Parathyroid adenoma (tissue), 2 donors: ENCODE results near the gene LRRC31.

ENCODE experiments used
- H2AFZ ChIP-seq: fragments of 300-600 bp; sonication (generic); one replicate; pipeline ENCODE4 v1.7.0; 2017; ENCODE audit warnings: antibody characterized with exemption, mild to moderate bottlenecking
- H3K27ac ChIP-seq: fragments of 300-600 bp; sonication (generic); one replicate; pipeline ENCODE4 v1.7.0; 2017
- H3K27me3 ChIP-seq: fragments of 300-600 bp; sonication (generic); one replicate; pipeline ENCODE4 v1.7.0; 2017; ENCODE audit warnings: low read length; ENCODE audit not compliant: control insufficient read depth, insufficient read depth
- H3K36me3 ChIP-seq: fragments of 300-600 bp; sonication (generic); one replicate; pipeline ENCODE4 v1.7.0; 2017; ENCODE audit warnings: low read length; ENCODE audit not compliant: control insufficient read depth, insufficient read depth
- H3K4me1 ChIP-seq: fragments of 300-600 bp; sonication (generic); one replicate; pipeline ENCODE4 v1.7.0; 2017; ENCODE audit warnings: control low read depth
- H3K4me2 ChIP-seq: fragments of 300-600 bp; sonication (generic); one replicate; pipeline ENCODE4 v1.7.0; 2017; ENCODE audit warnings: low read length
- H3K4me3 ChIP-seq: fragments of 300-600 bp; sonication (generic); one replicate; pipeline ENCODE4 v1.7.0; 2017; ENCODE audit warnings: low read depth, low read length
- H3K79me2 ChIP-seq: fragments of 300-600 bp; sonication (generic); one replicate; pipeline ENCODE4 v1.7.0; 2017; ENCODE audit warnings: control low read depth
- H3K9ac ChIP-seq: fragments of 300-600 bp; sonication (generic); one replicate; pipeline ENCODE4 v1.7.0; 2017; ENCODE audit warnings: mild to moderate bottlenecking
- H3K9me3 ChIP-seq: fragments of 300-600 bp; sonication (generic); one replicate; pipeline ENCODE4 v1.7.0; 2017; ENCODE audit warnings: low read length; ENCODE audit not compliant: control insufficient read depth
- TF ChIP-seq, protein P1 (sequence below): fragments of 300-600 bp; sonication (generic); IDR thresholded peaks from one replicate; pipeline ENCODE4 v1.7.0; 2017; ENCODE audit warnings: antibody characterized with exemption, mild to moderate bottlenecking
- donor health status: primary hyperparathyroidism.

Gene LRRC31

DNA sequence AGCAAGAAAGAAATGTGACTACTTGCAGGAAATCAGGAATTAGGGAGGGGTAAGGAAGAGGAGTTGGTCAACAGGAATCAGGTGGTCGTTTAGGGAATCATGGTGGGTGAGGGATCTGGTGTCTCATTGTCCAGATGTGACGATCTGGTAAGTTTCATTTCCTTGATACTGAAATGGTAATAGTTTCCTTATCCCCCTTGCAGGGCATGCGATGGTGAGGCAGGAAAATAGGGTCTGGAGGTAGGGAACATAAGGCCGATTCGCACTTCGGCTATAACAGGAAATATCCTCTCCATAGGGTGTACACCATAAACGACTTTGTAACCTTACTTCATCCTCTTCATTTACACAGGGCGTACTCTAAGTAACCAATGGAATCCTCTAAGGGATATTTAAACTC, 56.5 kb downstream of the LRRC31 start:
- Histone ChIP-seq H3K9me3 (no peaks in the 10 kb centered on the region), H3K9ac (no peak overlapping the region), H3K27ac (no peak overlapping the region), H3K4me3 (no peak overlapping the region), H3K4me2 (peak overlapping the region; percentile 72), H3K36me3 (no peaks in the 10 kb centered on the region), H3K27me3 (no peaks in the 10 kb centered on the region), H2AFZ (peak overlapping the region; percentile 98), H3K79me2 (no peaks in the 10 kb centered on the region), H3K4me1 (no peaks in the 10 kb centered on the region)
- TF ChIP-seq, protein P1, sequence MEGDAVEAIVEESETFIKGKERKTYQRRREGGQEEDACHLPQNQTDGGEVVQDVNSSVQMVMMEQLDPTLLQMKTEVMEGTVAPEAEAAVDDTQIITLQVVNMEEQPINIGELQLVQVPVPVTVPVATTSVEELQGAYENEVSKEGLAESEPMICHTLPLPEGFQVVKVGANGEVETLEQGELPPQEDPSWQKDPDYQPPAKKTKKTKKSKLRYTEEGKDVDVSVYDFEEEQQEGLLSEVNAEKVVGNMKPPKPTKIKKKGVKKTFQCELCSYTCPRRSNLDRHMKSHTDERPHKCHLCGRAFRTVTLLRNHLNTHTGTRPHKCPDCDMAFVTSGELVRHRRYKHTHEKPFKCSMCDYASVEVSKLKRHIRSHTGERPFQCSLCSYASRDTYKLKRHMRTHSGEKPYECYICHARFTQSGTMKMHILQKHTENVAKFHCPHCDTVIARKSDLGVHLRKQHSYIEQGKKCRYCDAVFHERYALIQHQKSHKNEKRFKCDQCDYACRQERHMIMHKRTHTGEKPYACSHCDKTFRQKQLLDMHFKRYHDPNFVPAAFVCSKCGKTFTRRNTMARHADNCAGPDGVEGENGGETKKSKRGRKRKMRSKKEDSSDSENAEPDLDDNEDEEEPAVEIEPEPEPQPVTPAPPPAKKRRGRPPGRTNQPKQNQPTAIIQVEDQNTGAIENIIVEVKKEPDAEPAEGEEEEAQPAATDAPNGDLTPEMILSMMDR, result no peak

DNA sequence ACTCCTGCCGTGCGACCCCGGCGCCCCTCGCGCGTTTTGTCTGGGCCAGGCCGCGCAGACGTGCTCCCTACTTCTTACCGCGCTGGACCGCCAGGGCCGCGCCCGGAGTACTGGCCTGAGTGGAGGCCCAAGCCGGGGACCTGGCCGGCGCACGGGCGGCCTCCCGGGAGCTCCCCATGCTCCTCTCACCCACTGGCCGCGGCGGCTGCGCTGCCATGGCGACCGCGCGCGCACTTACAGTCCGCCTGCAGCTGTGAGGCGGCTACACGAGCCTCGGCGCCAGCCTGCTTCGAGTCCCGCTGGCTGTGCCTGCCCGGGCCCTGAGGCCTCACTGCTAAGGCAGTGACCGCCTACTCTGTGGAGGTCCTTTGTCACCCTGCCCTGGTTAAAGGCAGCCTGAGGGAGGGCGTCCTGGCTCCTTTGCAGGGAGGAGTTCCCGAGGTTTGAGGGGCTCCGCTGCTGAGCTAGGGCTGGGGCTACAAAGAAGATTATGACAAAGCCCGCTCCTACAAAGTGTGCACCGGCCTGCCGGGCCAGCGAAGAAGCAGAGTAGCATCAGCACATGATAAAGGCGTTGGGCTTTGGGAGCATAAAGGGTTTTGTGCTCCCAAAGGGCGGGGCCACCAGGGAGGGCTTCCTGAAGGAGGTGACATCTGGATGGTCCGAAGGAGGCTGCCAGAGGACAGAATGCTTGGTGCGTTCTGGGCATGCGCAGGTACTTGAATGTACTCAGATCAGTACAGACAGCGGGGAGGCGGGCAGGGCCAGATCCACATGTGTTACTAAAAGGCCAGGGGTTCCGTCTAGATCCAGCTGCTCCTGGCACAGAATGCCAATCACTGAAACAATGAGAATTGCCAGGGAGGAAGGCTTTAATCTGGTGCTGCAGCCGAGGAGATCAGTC, 57.2 kb downstream of the LRRC31 start, which contains the start of the genes LRRC34 and LRRIQ4:
Gene LRRC34 (minus strand): TSS at position 573 of the 904 bp plus-strand sequence. CDS start 356 bp downstream, at position 217.
Gene LRRIQ4 (plus strand): TSS at position 539 of the 904 bp plus-strand sequence. CDS start 9,052 bp downstream, outside the sequence.
- no peaks in the 10 kb centered on the region for H3K4me1 ChIP-seq
- H3K9me3 ChIP-seq, result no peaks in the 10 kb centered on the region
- peak within 1 kb of the TSS; percentile 41 for H3K4me3 ChIP-seq
- peak within 1 kb of the TSS; percentile 77 for H3K27ac ChIP-seq
- peak within 1 kb of the TSS; percentile 72 for H3K4me2 ChIP-seq
- no peaks in the 10 kb centered on the region for H3K27me3 ChIP-seq
- peak within 1 kb of the TSS; percentile 67 for H3K9ac ChIP-seq
- peak within 1 kb of the TSS; percentile 98 for H2AFZ ChIP-seq
- TF ChIP-seq, protein P1, result no peak
- H3K79me2 ChIP-seq, result no peaks in the 10 kb centered on the region
- H3K36me3 ChIP-seq, result no peaks in the 10 kb centered on the region

DNA sequence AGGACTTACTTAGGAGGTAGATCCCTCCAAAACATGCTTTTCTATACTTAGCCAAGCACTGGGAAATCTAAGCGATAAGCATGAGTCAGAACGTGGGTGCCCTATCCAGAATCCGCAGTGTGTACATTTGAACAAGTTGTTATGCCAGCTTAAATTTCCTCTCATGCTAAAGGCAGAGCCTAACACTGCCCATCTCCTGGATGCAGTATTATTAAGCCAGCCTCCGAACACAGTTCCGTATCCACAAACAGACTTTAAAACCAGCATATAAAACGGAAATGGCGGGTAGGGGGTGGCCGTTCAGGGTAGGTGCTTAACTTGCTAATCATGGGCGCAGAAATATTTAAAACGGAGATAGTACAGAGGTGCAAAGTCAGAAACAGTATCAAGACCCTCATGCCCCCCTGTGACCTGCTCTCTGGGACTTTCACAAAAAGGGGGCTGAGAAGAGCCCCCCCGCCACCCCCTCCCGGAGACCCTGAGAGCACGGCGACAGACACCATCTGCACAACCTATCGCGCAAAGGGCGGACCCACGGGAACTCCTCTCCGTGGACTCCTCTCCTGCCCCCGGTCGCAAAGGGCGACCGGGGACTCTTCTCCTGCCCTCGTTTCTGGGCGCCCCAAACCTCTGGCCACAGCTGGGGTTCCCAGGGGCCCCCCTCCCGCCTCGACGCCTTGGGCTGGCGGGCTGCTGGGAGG, 58.0 kb downstream of the LRRC31 start:
- H3K4me2 ChIP-seq, result peak overlapping the region; percentile 72

DNA sequence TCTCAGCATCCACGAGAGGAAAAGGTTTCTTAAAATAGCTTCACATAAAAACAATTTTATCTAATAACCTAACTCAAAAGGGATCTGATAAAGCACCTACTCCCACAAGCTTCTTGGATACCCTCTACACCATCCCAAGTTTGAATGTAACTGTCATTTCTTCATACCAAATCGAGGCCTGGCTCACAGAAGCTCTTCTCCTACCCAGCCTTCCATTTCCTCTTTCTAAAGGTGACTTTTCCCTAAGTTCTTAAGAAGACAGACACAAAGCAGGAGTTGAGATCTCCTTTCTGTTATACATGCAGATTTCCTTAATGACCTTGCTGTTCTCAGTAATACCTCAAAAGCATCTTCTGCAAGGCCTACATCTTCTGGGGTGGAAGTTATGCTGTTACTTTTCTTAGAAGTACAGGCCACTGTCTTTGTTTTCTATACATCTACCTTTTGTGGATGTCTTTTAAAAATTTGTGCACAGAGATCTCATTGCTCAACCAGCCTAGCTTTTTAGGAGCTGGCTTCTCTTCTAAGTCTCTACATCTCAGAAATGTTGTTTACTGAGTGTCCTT, 60.4 kb downstream of the LRRC31 start:
- Histone ChIP-seq H3K4me3 (no peak overlapping the region), H3K4me2 (no peak overlapping the region), H3K4me1 (no peaks in the 10 kb centered on the region), H2AFZ (peak overlapping the region; percentile 43), H3K9ac (no peak overlapping the region), H3K9me3 (no peaks in the 10 kb centered on the region), H3K36me3 (no peaks in the 10 kb centered on the region), H3K27ac (no peak overlapping the region), H3K79me2 (no peaks in the 10 kb centered on the region), H3K27me3 (no peaks in the 10 kb centered on the region)
- TF ChIP-seq, protein P1, result no peak

More for the DNA sequence above, 58.0 kb downstream of the LRRC31 start:
- peak overlapping the region; percentile 67 for H3K9ac ChIP-seq
- TF ChIP-seq, protein P1, result no peak
- H3K79me2 ChIP-seq, result no peaks in the 10 kb centered on the region
- H3K4me1 ChIP-seq, result no peaks in the 10 kb centered on the region
- H3K27me3 ChIP-seq, result no peaks in the 10 kb centered on the region
- H3K4me3 ChIP-seq, result peak overlapping the region; percentile 41
- H3K9me3 ChIP-seq, result no peaks in the 10 kb centered on the region
- peak overlapping the region; percentile 77 for H3K27ac ChIP-seq
- H2AFZ ChIP-seq, result peak overlapping the region; percentile 98
- no peaks in the 10 kb centered on the region for H3K36me3 ChIP-seq
